ENCODE results near the gene CLK3. TPM values are rescaled to one million over a fixed set of nuclear protein-coding genes. Genes with fewer than 3 reads are reported as not detected.

CLK3 gene
- total RNA-seq, 5 donors from 2014 or later (not counting 1 experiment from before 2014, with no cell fraction given) = 162 to 258 (median 180) TPM

GRCh38 chr15:74669627-74670026 lies 54.0 kb downstream of the CLK3 start:
- H3K9me3 ChIP-seq = no peaks in the 10 kb centered on the region
- H3K4me1 Mint-ChIP-seq = peaks cover 11 to 23% (median 18%) of the 10 kb centered on the region in 3 donors
- no peaks in the 10 kb centered on the region for H3K9me3 Mint-ChIP-seq
- no peak overlapping the region for H3K27ac Mint-ChIP-seq
- H3K4me1 ChIP-seq (ENCODE audit: control insufficient read depth in 1 of 2, extremely low read depth in 1 of 2, insufficient read depth in 2 of 2, low read length in 2 of 2) = no peaks in the 10 kb centered on the region
- no peak overlapping the region for H3K4me3 ChIP-seq (ENCODE audit: control insufficient read depth in 1 of 2, extremely low read depth in 1 of 2, low read length in 1 of 2)
- DNase-seq = no peak
- ChIA-PET POLR2A (interaction anchor here in 1 of 2 donors (0.6 kb wide), 1 partner anchor 102 kb away, joined by 4 read pairs; no protein-coding TSS in a partner anchor), CTCF (interaction anchor here in 1 of 2 donors (0.6 kb wide), 2 partner anchors 319 to 621 kb away, joined by 3 to 4 read pairs; no protein-coding TSS in a partner anchor)
- H3K27me3 Mint-ChIP-seq = no peaks in the 10 kb centered on the region
- no peaks in the 10 kb centered on the region for H3K27me3 ChIP-seq (replicated peaks in 1 of 2; ENCODE audit: control insufficient read depth in 2 of 2, extremely low read depth in 1 of 2, insufficient read depth in 2 of 2, low read length in 1 of 2)
- ATAC-seq (replicated peaks in 1 of 4) = no peak
- no peak overlapping the region for H3K4me3 Mint-ChIP-seq
- H3K27ac ChIP-seq (ENCODE audit: low read length) = no peak overlapping the region
- H3K36me3 ChIP-seq (ENCODE audit: control insufficient read depth in 2 of 2, extremely low read depth in 1 of 2, insufficient read depth in 1 of 2, low read length in 1 of 2) = peaks cover 0 to 32% of the 10 kb centered on the region in 2 donors
- WGBS (ENCODE audit: insufficient coverage) = 80% methylated on average over 1 of the region's 4 CpGs
- H3K36me3 Mint-ChIP-seq = peaks cover 48% of the 10 kb centered on the region

DNA sequence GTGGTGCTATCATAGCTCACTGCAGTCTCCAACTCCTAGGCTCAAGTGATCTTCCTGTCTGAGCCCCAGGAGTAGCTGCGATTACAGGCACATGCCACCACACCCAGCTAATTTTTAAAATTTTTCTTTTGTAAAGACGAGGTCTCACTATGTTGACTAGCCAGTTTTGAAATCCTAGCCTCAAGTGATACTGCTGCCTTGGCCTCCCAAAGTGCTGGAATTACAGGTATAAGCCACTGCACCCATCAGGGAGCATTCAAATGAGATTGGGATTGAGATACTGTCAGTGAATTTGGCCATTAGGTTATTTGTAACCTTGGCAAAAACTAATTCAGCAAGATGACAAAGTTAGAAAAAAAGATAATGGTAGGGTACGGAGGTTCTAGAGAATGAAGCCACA lies 58.5 kb downstream of the CLK3 start:
- H3K4me1 Mint-ChIP-seq = peaks cover under 1 to 13% (median 12%) of the 10 kb centered on the region in 3 donors
- no peak overlapping the region for H3K4me3 Mint-ChIP-seq
- ATAC-seq (replicated peaks in 1 of 4) (no peak), DNase-seq (no peak)
- ChIA-PET CTCF (no interaction called here), POLR2A (interaction anchor here in 1 of 2 donors (0.7 kb wide), 1 partner anchor 28 kb away, joined by 6 read pairs; no protein-coding TSS in a partner anchor)
- Histone ChIP-seq H3K9me3 (no peaks in the 10 kb centered on the region), H3K36me3 (ENCODE audit: control insufficient read depth in 2 of 2, extremely low read depth in 1 of 2, insufficient read depth in 1 of 2, low read length in 1 of 2) (peaks cover 0 to 31% of the 10 kb centered on the region in 2 donors), H3K4me1 (ENCODE audit: control insufficient read depth in 1 of 2, extremely low read depth in 1 of 2, insufficient read depth in 2 of 2, low read length in 2 of 2) (no peaks in the 10 kb centered on the region), H3K27me3 (replicated peaks in 1 of 2; ENCODE audit: control insufficient read depth in 2 of 2, extremely low read depth in 1 of 2, insufficient read depth in 2 of 2, low read length in 1 of 2) (no peaks in the 10 kb centered on the region), H3K27ac (ENCODE audit: low read length) (no peak overlapping the region), H3K4me3 (ENCODE audit: control insufficient read depth in 1 of 2, extremely low read depth in 1 of 2, low read length in 1 of 2) (no peak overlapping the region)
- no peak overlapping the region for H3K27ac Mint-ChIP-seq
- 93% methylated on average over 3 of the region's 3 CpGs for WGBS (ENCODE audit: insufficient coverage)
- H3K36me3 Mint-ChIP-seq = peaks cover 38% of the 10 kb centered on the region
- no peaks in the 10 kb centered on the region for H3K9me3 Mint-ChIP-seq
- H3K27me3 Mint-ChIP-seq = no peaks in the 10 kb centered on the region

GRCh38 chr15:74676801-74677200 lies 61.2 kb downstream of the CLK3 start:
- peaks cover 13 to 23% (median 21%) of the 10 kb centered on the region in 3 donors for H3K4me1 Mint-ChIP-seq
- CTCF ChIA-PET = interaction anchor here in 1 of 2 donors (0.7 to 1.5 kb wide), 2 partner anchors 11 to 315 kb away, joined by 3 to 5 read pairs; no protein-coding TSS in a partner anchor
- Histone ChIP-seq H3K27me3 (replicated peaks in 1 of 2; ENCODE audit: control insufficient read depth in 2 of 2, extremely low read depth in 1 of 2, insufficient read depth in 2 of 2, low read length in 1 of 2) (no peaks in the 10 kb centered on the region), H3K4me3 (ENCODE audit: control insufficient read depth in 1 of 2, extremely low read depth in 1 of 2, low read length in 1 of 2) (no peak overlapping the region), H3K36me3 (ENCODE audit: control insufficient read depth in 2 of 2, extremely low read depth in 1 of 2, insufficient read depth in 1 of 2, low read length in 1 of 2) (peaks cover 0 to 15% of the 10 kb centered on the region in 2 donors), H3K9me3 (no peaks in the 10 kb centered on the region), H3K4me1 (ENCODE audit: control insufficient read depth in 1 of 2, extremely low read depth in 1 of 2, insufficient read depth in 2 of 2, low read length in 2 of 2) (no peaks in the 10 kb centered on the region), H3K27ac (ENCODE audit: low read length) (no peak overlapping the region)
- no peak for DNase-seq
- no CpG with 5 or more reads among the region's 7 CpGs for WGBS (ENCODE audit: insufficient coverage)
- POLR2A ChIA-PET = no interaction called here
- H3K36me3 Mint-ChIP-seq = peaks cover 32% of the 10 kb centered on the region
- H3K4me3 Mint-ChIP-seq = no peak overlapping the region
- no peaks in the 10 kb centered on the region for H3K9me3 Mint-ChIP-seq
- H3K27me3 Mint-ChIP-seq = no peaks in the 10 kb centered on the region
- H3K27ac Mint-ChIP-seq = no peak overlapping the region
- ATAC-seq (replicated peaks in 1 of 4) = no peak

Other genes starting within 250 kb of the CLK3 start
- gene CYP11A1, start 248.2 kb upstream of the CLK3 start, total RNA-seq = under 1 TPM in 3 of 5 donors, not detected in 2; 0.47 to 0.79 (median 0.49) TPM
- 1 to 10 TPM; 2.0 to 4.7 (median 3.1) TPM for gene SEMA7A, start 181.9 kb upstream of the CLK3 start, total RNA-seq
- 10 to 100 TPM; 26.1 to 59.9 (median 55.3) TPM for gene UBL7, start 154.7 kb upstream of the CLK3 start, total RNA-seq
- 10 to 100 TPM; 36.2 to 48.7 (median 42.9) TPM for gene ARID3B, start 74.6 kb upstream of the CLK3 start, total RNA-seq
- gene EDC3, start 80.2 kb downstream of the CLK3 start, total RNA-seq = 10 to 100 TPM; 31.8 to 49.4 (median 43.2) TPM
- gene CYP1A1, start 109.7 kb downstream of the CLK3 start, total RNA-seq = 1 to 10 TPM in 3 of 5 donors, under 1 TPM in 1, not detected in 1; 0.14 to 3.3 (median 1.9) TPM
- gene CYP1A2, start 133.0 kb downstream of the CLK3 start, total RNA-seq = not detected
- gene CSK, start 166.2 kb downstream of the CLK3 start, total RNA-seq = 100 to 1,000 TPM; 198 to 296 (median 271) TPM
- gene LMAN1L, start 197.0 kb downstream of the CLK3 start, total RNA-seq = 1 to 10 TPM in 1 of 5 donors, under 1 TPM in 4; 0.42 to 1.6 (median 0.44) TPM
- gene CPLX3, start 210.8 kb downstream of the CLK3 start, total RNA-seq = under 1 TPM in 3 of 5 donors, not detected in 2; 0.16 to 0.50 (median 0.26) TPM
- gene ULK3, start 227.3 kb downstream of the CLK3 start, total RNA-seq = 100 to 1,000 TPM in 3 of 5 donors, 10 to 100 TPM in 2; 53.4 to 112 (median 101) TPM

Data from T-cell (primary cell).